ENCODE data around the gene CLK3. TPM values are rescaled to one million over a fixed set of nuclear protein-coding genes. Genes with fewer than 3 reads are reported as not detected.
"Not testable (repeated sequence)": the region's sequence is repeated elsewhere in the genome, so short reads cannot be mapped to it uniquely, and the experiment has no call there.

CLK3 gene
- total and polyA plus RNA-seq, 4 experiments from 2014 or later, result 59.1 to 167 (median 128) TPM

- no peak overlapping the region for H3K27ac ChIP-seq (ENCODE audit: low read depth, low read length)
- intact Hi-C loops (cut with micrococcal nuclease), result no loop called here
- Mint-ChIP-seq H3K4me1 (peaks cover 6 to 17% (median 9%) of the 10 kb centered on the region in 4 donors), H3K27ac (peak overlapping the region in 2 of 7 donors; percentile 12 to 43), H3K36me3 (peaks cover 17 to 19% of the 10 kb centered on the region in 2 donors), H3K27me3 (no peaks in the 10 kb centered on the region), H3K4me3 (no peak overlapping the region), H3K9me3 (no peaks in the 10 kb centered on the region)
- no peaks in the 10 kb centered on the region for H3K27me3 ChIP-seq (ENCODE audit: insufficient read depth, low read length)
- H3K4me1 ChIP-seq (ENCODE audit: insufficient read depth, low read length), result no peaks in the 10 kb centered on the region
- no peak for DNase-seq
- no peaks in the 10 kb centered on the region for H3K9me3 ChIP-seq (ENCODE audit: control insufficient read depth in 1 of 2, low read length in 2 of 2)
- peaks cover 4% of the 10 kb centered on the region for H3K36me3 ChIP-seq (ENCODE audit: insufficient read depth, low read length)
- ChIA-PET POLR2A (ENCODE audit: partially characterized antibody) (no interaction called here), CTCF (ENCODE audit: partially characterized antibody) (no interaction called here)
- H3K4me3 ChIP-seq (ENCODE audit: low read length in 2 of 2), result no peak overlapping the region
These were observed 41.4 kb downstream of the CLK3 start for GRCh38 chr15:74656935-74657535.

- H3K4me1 Mint-ChIP-seq, result peaks cover 6 to 21% (median 13%) of the 10 kb centered on the region in 4 donors
- H3K9me3 Mint-ChIP-seq, result no peaks in the 10 kb centered on the region
- no peaks in the 10 kb centered on the region for H3K4me1 ChIP-seq (ENCODE audit: insufficient read depth, low read length)
- H3K4me3 Mint-ChIP-seq, result no peak overlapping the region
- POLR2A ChIA-PET (ENCODE audit: partially characterized antibody), result no interaction called here
- no peak overlapping the region for H3K27ac Mint-ChIP-seq
- H3K27me3 ChIP-seq (ENCODE audit: insufficient read depth, low read length), result no peaks in the 10 kb centered on the region
- no peaks in the 10 kb centered on the region for H3K27me3 Mint-ChIP-seq
- no peak for DNase-seq
- peaks cover 4% of the 10 kb centered on the region for H3K36me3 ChIP-seq (ENCODE audit: insufficient read depth, low read length)
- peaks cover 17 to 19% of the 10 kb centered on the region in 2 donors for H3K36me3 Mint-ChIP-seq
- CTCF ChIA-PET (ENCODE audit: partially characterized antibody), result interaction anchor here (1.1 kb wide), 1 partner anchor 23 kb away, joined by 3 read pairs; no protein-coding TSS in a partner anchor
- no peak overlapping the region for H3K4me3 ChIP-seq (ENCODE audit: low read length in 2 of 2)
- no peaks in the 10 kb centered on the region for H3K9me3 ChIP-seq (ENCODE audit: control insufficient read depth in 1 of 2, low read length in 2 of 2)
- H3K27ac ChIP-seq (ENCODE audit: low read depth, low read length), result no peak overlapping the region
- intact Hi-C loops (cut with micrococcal nuclease), result no loop called here
These were observed 42.2 kb downstream of the CLK3 start for GRCh38 chr15:74657846-74658245.

- CTCF ChIA-PET (ENCODE audit: partially characterized antibody); intact Hi-C loops (cut with micrococcal nuclease); H3K27me3 Mint-ChIP-seq; H3K9me3 Mint-ChIP-seq; H3K9me3 ChIP-seq (ENCODE audit: control insufficient read depth in 1 of 2, low read length in 2 of 2); H3K4me1 ChIP-seq (ENCODE audit: insufficient read depth, low read length); DNase-seq; H3K36me3 ChIP-seq (ENCODE audit: insufficient read depth, low read length); H3K4me3 ChIP-seq (ENCODE audit: low read length in 2 of 2); H3K27me3 ChIP-seq (ENCODE audit: insufficient read depth, low read length); H3K27ac Mint-ChIP-seq; H3K27ac ChIP-seq (ENCODE audit: low read depth, low read length); H3K36me3 Mint-ChIP-seq; H3K4me3 Mint-ChIP-seq; POLR2A ChIA-PET (ENCODE audit: partially characterized antibody): not testable (repeated sequence)
- H3K4me1 Mint-ChIP-seq, result peaks cover 11 to 26% (median 22%) of the 10 kb centered on the region in 4 donors
These were observed 45.6 kb downstream of the CLK3 start for GRCh38 chr15:74661280-74661679.

GRCh38 chr15:74662064-74662860, 46.6 kb downstream of the CLK3 start:
- ChIA-PET POLR2A (ENCODE audit: partially characterized antibody) (no interaction called here), CTCF (ENCODE audit: partially characterized antibody) (interaction anchor here (0.6 to 1.0 kb wide), 2 partner anchors 18 to 22 kb away, joined by 3 read pairs; no protein-coding TSS in a partner anchor)
- Histone ChIP-seq H3K4me3 (ENCODE audit: low read length in 2 of 2) (no peak overlapping the region), H3K4me1 (ENCODE audit: insufficient read depth, low read length) (no peaks in the 10 kb centered on the region), H3K36me3 (ENCODE audit: insufficient read depth, low read length) (no peaks in the 10 kb centered on the region), H3K27ac (ENCODE audit: low read depth, low read length) (no peak overlapping the region), H3K27me3 (ENCODE audit: insufficient read depth, low read length) (no peaks in the 10 kb centered on the region), H3K9me3 (ENCODE audit: control insufficient read depth in 1 of 2, low read length in 2 of 2) (no peaks in the 10 kb centered on the region)
- Mint-ChIP-seq H3K27me3 (no peaks in the 10 kb centered on the region), H3K4me3 (no peak overlapping the region), H3K27ac (peak overlapping the region in 1 of 7 donors; percentile 60), H3K9me3 (no peaks in the 10 kb centered on the region), H3K4me1 (peaks cover 11 to 26% (median 21%) of the 10 kb centered on the region in 4 donors), H3K36me3 (peaks cover 0 to 9% of the 10 kb centered on the region in 2 donors)
- DNase-seq, result no peak
- intact Hi-C loops (cut with micrococcal nuclease), result no loop called here

GRCh38 chr15:74663303-74664027, 47.8 kb downstream of the CLK3 start:
- Histone ChIP-seq H3K36me3 (ENCODE audit: insufficient read depth, low read length) (peaks cover 3% of the 10 kb centered on the region), H3K4me3 (ENCODE audit: low read length in 2 of 2) (no peak overlapping the region), H3K9me3 (ENCODE audit: control insufficient read depth in 1 of 2, low read length in 2 of 2) (no peaks in the 10 kb centered on the region), H3K4me1 (ENCODE audit: insufficient read depth, low read length) (no peaks in the 10 kb centered on the region), H3K27me3 (ENCODE audit: insufficient read depth, low read length) (no peaks in the 10 kb centered on the region), H3K27ac (ENCODE audit: low read depth, low read length) (no peak overlapping the region)
- peak overlapping the region in 1 of 8 donors; percentile 33 for H3K4me3 Mint-ChIP-seq
- no peak for DNase-seq
- ChIA-PET POLR2A (ENCODE audit: partially characterized antibody) (no interaction called here), CTCF (ENCODE audit: partially characterized antibody) (interaction anchor here (1.0 kb wide), 1 partner anchor 17 kb away, joined by 3 read pairs; no protein-coding TSS in a partner anchor)
- intact Hi-C loops (cut with micrococcal nuclease), result no loop called here
- H3K27me3 Mint-ChIP-seq, result no peaks in the 10 kb centered on the region
- H3K9me3 Mint-ChIP-seq, result no peaks in the 10 kb centered on the region
- H3K36me3 Mint-ChIP-seq, result peaks cover 5 to 18% of the 10 kb centered on the region in 2 donors
- H3K27ac Mint-ChIP-seq, result peak overlapping the region in 1 of 7 donors; percentile 5
- H3K4me1 Mint-ChIP-seq, result peaks cover 4 to 22% (median 19%) of the 10 kb centered on the region in 4 donors

- Histone ChIP-seq H3K9me3 (ENCODE audit: control insufficient read depth in 1 of 2, low read length in 2 of 2) (no peaks in the 10 kb centered on the region), H3K36me3 (ENCODE audit: insufficient read depth, low read length) (peaks cover 3% of the 10 kb centered on the region), H3K4me1 (ENCODE audit: insufficient read depth, low read length) (no peaks in the 10 kb centered on the region), H3K4me3 (ENCODE audit: low read length in 2 of 2) (no peak overlapping the region), H3K27ac (ENCODE audit: low read depth, low read length) (no peak overlapping the region), H3K27me3 (ENCODE audit: insufficient read depth, low read length) (no peaks in the 10 kb centered on the region)
- peaks cover 4 to 21% (median 19%) of the 10 kb centered on the region in 4 donors for H3K4me1 Mint-ChIP-seq
- intact Hi-C loops (cut with micrococcal nuclease), result no loop called here
- peak overlapping the region in 3 of 7 donors; percentile 5 to 74 (median 52) for H3K27ac Mint-ChIP-seq
- H3K9me3 Mint-ChIP-seq, result no peaks in the 10 kb centered on the region
- no peak overlapping the region for H3K4me3 Mint-ChIP-seq
- H3K27me3 Mint-ChIP-seq, result no peaks in the 10 kb centered on the region
- ChIA-PET POLR2A (ENCODE audit: partially characterized antibody) (no interaction called here), CTCF (ENCODE audit: partially characterized antibody) (interaction anchor here (0.6 kb wide), 1 partner anchor 166 kb away, joined by 4 read pairs; no protein-coding TSS in a partner anchor)
- no peak for DNase-seq
- H3K36me3 Mint-ChIP-seq, result peaks cover 5 to 23% of the 10 kb centered on the region in 2 donors
These were observed 48.5 kb downstream of the CLK3 start for GRCh38 chr15:74664028-74664616.

Data from CD4-positive, alpha-beta memory T cell (primary cell).